22Rv1 (cell line): ENCODE results near the gene CFAP46.

Experiments used
- CTCF ChIP-seq: fragments of 450-650 bp; IDR thresholded peaks from 2 replicates; pipeline ENCODE4 v1.5.1; 2017; ENCODE audit warnings: mild to moderate bottlenecking
- ZFX ChIP-seq: fragments of 450-650 bp; IDR thresholded peaks from 2 replicates; pipeline ENCODE4 v1.6.1; 2017; ENCODE audit warnings: antibody characterized with exemption, borderline replicate concordance

- TF ChIP-seq CTCF (no peak), ZFX (no peak)
Observed at GRCh38 chr10:132974886-132975830, 32.8 kb upstream of the CFAP46 start.
